ENCODE measurements around the gene APOA4. TPM values are rescaled to one million over a fixed set of nuclear protein-coding genes. Genes with fewer than 3 reads are reported as not detected.

Gene APOA4
- polyA plus RNA-seq, 3 donors: not detected

GRCh38 chr11:116836632-116836991 is 13.5 kb upstream of the APOA4 start:
- Histone ChIP-seq H3K4me2 (replicated peaks; ENCODE audit: extremely low read depth, low read length, poor library complexity, severe bottlenecking) (no peak overlapping the region), H2AFZ (ENCODE audit: insufficient read depth, low read depth, low read length, poor library complexity, severe bottlenecking) (no peak overlapping the region), H3K27ac (ENCODE audit: low read depth in 1 of 2, low read length in 2 of 2) (no peak overlapping the region), H3K9ac (ENCODE audit: insufficient read depth, low read length, poor library complexity, severe bottlenecking) (no peak overlapping the region), H3K79me2 (ENCODE audit: insufficient read depth, low read length) (no peaks in the 10 kb centered on the region), H3K27me3 (ENCODE audit: control insufficient read depth in 2 of 2, insufficient read depth in 2 of 2, low read length in 2 of 2) (no peaks in the 10 kb centered on the region), H3K9me3 (replicated peaks in 1 of 2; ENCODE audit: control insufficient read depth in 1 of 2, insufficient read depth in 1 of 2, low read length in 2 of 2) (no peaks in the 10 kb centered on the region), H3K4me3 (replicated peaks in 1 of 3; ENCODE audit: low read depth in 2 of 3, low read length in 3 of 3) (no peak overlapping the region), H4K20me1 (ENCODE audit: insufficient read depth, low read length) (no peaks in the 10 kb centered on the region), H3K36me3 (replicated peaks in 1 of 2; ENCODE audit: control insufficient read depth in 1 of 2, insufficient read depth in 2 of 2, low read length in 2 of 2) (no peaks in the 10 kb centered on the region), H3K4me1 (ENCODE audit: control insufficient read depth in 1 of 2, insufficient read depth in 2 of 2, low read length in 2 of 2) (peaks cover 17 to 19% of the 10 kb centered on the region in 2 donors)
- H3K4me3 Mint-ChIP-seq: peak overlapping the region in 1 of 2 donors; percentile 74
- H3K36me3 Mint-ChIP-seq: no peaks in the 10 kb centered on the region
- no peak overlapping the region for H3K27ac Mint-ChIP-seq
- peaks cover 3 to 6% (median 3%) of the 10 kb centered on the region in 3 donors for H3K27me3 Mint-ChIP-seq (ENCODE audit: low read depth in 3 of 3)
- WGBS (ENCODE audit: insufficient coverage): 97% methylated on average over 7 of the region's 7 CpGs
- H3K9me3 Mint-ChIP-seq: peaks cover 0 to 1% (median 0%) of the 10 kb centered on the region in 7 donors
- peaks cover 14% of the 10 kb centered on the region for H3K4me1 Mint-ChIP-seq
- intact Hi-C loops (cut with micrococcal nuclease): no loop called here
- no peak for DNase-seq
- TF ChIP-seq CTCF (IDR thresholded peaks at IDR 0.05): no peak

GRCh38 chr11:116835791-116836631 is 12.9 kb upstream of the APOA4 start:
- WGBS (ENCODE audit: insufficient coverage): 5% methylated on average over 50 of the region's 57 CpGs
- no peaks in the 10 kb centered on the region for H3K36me3 Mint-ChIP-seq
- peaks cover 0 to 1% (median 0%) of the 10 kb centered on the region in 7 donors for H3K9me3 Mint-ChIP-seq
- no peaks in the 10 kb centered on the region for H3K79me2 ChIP-seq (ENCODE audit: insufficient read depth, low read length)
- peak overlapping the region; percentile 10 to 78 (median 47) for H3K4me3 ChIP-seq (replicated peaks in 1 of 3; ENCODE audit: low read depth in 2 of 3, low read length in 3 of 3)
- peak; percentile 33 for TF ChIP-seq CTCF (IDR thresholded peaks at IDR 0.05)
- no peaks in the 10 kb centered on the region for H3K27me3 ChIP-seq (ENCODE audit: control insufficient read depth in 2 of 2, insufficient read depth in 2 of 2, low read length in 2 of 2)
- no peaks in the 10 kb centered on the region for H3K36me3 ChIP-seq (replicated peaks in 1 of 2; ENCODE audit: control insufficient read depth in 1 of 2, insufficient read depth in 2 of 2, low read length in 2 of 2)
- H3K9ac ChIP-seq (ENCODE audit: insufficient read depth, low read length, poor library complexity, severe bottlenecking): peak overlapping the region; percentile 48
- H3K9me3 ChIP-seq (replicated peaks in 1 of 2; ENCODE audit: control insufficient read depth in 1 of 2, insufficient read depth in 1 of 2, low read length in 2 of 2): no peaks in the 10 kb centered on the region
- H3K4me3 Mint-ChIP-seq: peak overlapping the region; percentile 74 to 88
- intact Hi-C loops (cut with micrococcal nuclease): no loop called here
- peaks cover 17 to 19% of the 10 kb centered on the region in 2 donors for H3K4me1 ChIP-seq (ENCODE audit: control insufficient read depth in 1 of 2, insufficient read depth in 2 of 2, low read length in 2 of 2)
- peak overlapping the region; percentile 87 for H3K4me2 ChIP-seq (replicated peaks; ENCODE audit: extremely low read depth, low read length, poor library complexity, severe bottlenecking)
- no peaks in the 10 kb centered on the region for H4K20me1 ChIP-seq (ENCODE audit: insufficient read depth, low read length)
- peak overlapping the region in 1 of 7 donors; percentile 61 for H3K27ac Mint-ChIP-seq
- peaks cover 3 to 8% (median 4%) of the 10 kb centered on the region in 3 donors for H3K27me3 Mint-ChIP-seq (ENCODE audit: low read depth in 3 of 3)
- H3K4me1 Mint-ChIP-seq: peaks cover 14% of the 10 kb centered on the region
- peak overlapping the region; percentile 87 for H2AFZ ChIP-seq (ENCODE audit: insufficient read depth, low read depth, low read length, poor library complexity, severe bottlenecking)
- peak; percentile 41 to 48 (median 45) for DNase-seq
- no peak overlapping the region for H3K27ac ChIP-seq (ENCODE audit: low read depth in 1 of 2, low read length in 2 of 2)

Measured in CD14-positive monocyte (primary cell).